ENCODE results near the gene TMEM95.
A peak's percentile ranks its signal among the peaks of the same experiment; 100 is the strongest.

The TMEM95 gene

GRCh38 chr17:7325031-7325528, 29.9 kb upstream of the TMEM95 start:
- no peak for TF ChIP-seq CTCF (conservative IDR thresholded peaks at IDR 0.05; ENCODE audit: low read depth, low read length)
- DNase-seq (ENCODE audit: low read depth): no peak
- H3K4me3 ChIP-seq (ENCODE audit: low read length): no peak overlapping the region

GRCh38 chr17:7326186-7326585, 28.8 kb upstream of the TMEM95 start:
- no peak for DNase-seq (ENCODE audit: low read depth)
- no peak for TF ChIP-seq CTCF (conservative IDR thresholded peaks at IDR 0.05; ENCODE audit: low read depth, low read length)
- no peak overlapping the region for H3K4me3 ChIP-seq (ENCODE audit: low read length)

GRCh38 chr17:7327056-7327455, 27.9 kb upstream of the TMEM95 start:
- no peak for TF ChIP-seq CTCF (conservative IDR thresholded peaks at IDR 0.05; ENCODE audit: low read depth, low read length)
- no peak overlapping the region for H3K4me3 ChIP-seq (ENCODE audit: low read length)
- no peak for DNase-seq (ENCODE audit: low read depth)

- DNase-seq (ENCODE audit: low read depth): no peak
- H3K4me3 ChIP-seq (ENCODE audit: low read length): no peak overlapping the region
Measured at GRCh38 chr17:7327501-7327900, 27.5 kb upstream of the TMEM95 start.

GRCh38 chr17:7328009-7328408, 26.9 kb upstream of the TMEM95 start:
- TF ChIP-seq CTCF (conservative IDR thresholded peaks at IDR 0.05; ENCODE audit: low read depth, low read length): no peak
- DNase-seq (ENCODE audit: low read depth): no peak
- peak overlapping the region; percentile 92 for H3K4me3 ChIP-seq (ENCODE audit: low read length)

More at GRCh38 chr17:7327501-7327900, 27.5 kb upstream of the TMEM95 start:
- no peak for TF ChIP-seq CTCF (conservative IDR thresholded peaks at IDR 0.05; ENCODE audit: low read depth, low read length)

GRCh38 chr17:7328840-7329373, 26.0 kb upstream of the TMEM95 start, which contains the start of gene NEURL4:
Gene NEURL4 (minus strand): TSS chr17:7329335. CDS start chr17:7329312, 23 bp downstream.
- DNase-seq (ENCODE audit: low read depth): no peak
- peak; percentile 34 for TF ChIP-seq CTCF (conservative IDR thresholded peaks at IDR 0.05; ENCODE audit: low read depth, low read length)
- peak within 1 kb of the TSS; percentile 92 for H3K4me3 ChIP-seq (ENCODE audit: low read length)

- H3K4me3 ChIP-seq (ENCODE audit: low read length): peak overlapping the region; percentile 92
- DNase-seq (ENCODE audit: low read depth): peak; percentile 99
- TF ChIP-seq CTCF (conservative IDR thresholded peaks at IDR 0.05; ENCODE audit: low read depth, low read length): no peak
Measured at GRCh38 chr17:7329374-7329996, 25.5 kb upstream of the TMEM95 start.

Data from retinal pigment epithelial cell (primary cell).